SJCRH30 (cell line): ENCODE data around the gene ECEL1. TPM values are rescaled to one million over a fixed set of nuclear protein-coding genes. Genes with fewer than 3 reads are reported as not detected.

Experiments
- DNase-seq, 2 experiments: peaks; one replicate each; pipeline ENCODE4 v3.0.0-alpha.2; 2015 to 2020
- H3K27ac ChIP-seq: fragments of 250-450 bp; sonication (Bioruptor Pico); 2 replicates; pipeline ENCODE4 v1.5.1; 2020; ENCODE audit warnings: mild to moderate bottlenecking, moderate library complexity
- H3K27me3 ChIP-seq: fragments of 250-450 bp; sonication (Bioruptor Pico); 2 replicates; pipeline ENCODE4 v1.5.1; 2020; ENCODE audit warnings: mild to moderate bottlenecking, moderate library complexity
- H3K36me3 ChIP-seq: fragments of 250-450 bp; sonication (Bioruptor Pico); 2 replicates; pipeline ENCODE4 v1.5.1; 2020; ENCODE audit warnings: mild to moderate bottlenecking, moderate library complexity
- H3K4me1 ChIP-seq: fragments of 250-450 bp; sonication (Bioruptor Pico); 2 replicates; pipeline ENCODE4 v1.5.1; 2020; ENCODE audit warnings: mild to moderate bottlenecking, moderate library complexity
- H3K4me3 ChIP-seq: fragments of 250-450 bp; sonication (Bioruptor Pico); 2 replicates; pipeline ENCODE4 v1.5.1; 2020; ENCODE audit warnings: mild to moderate bottlenecking, moderate library complexity
- H3K9me3 ChIP-seq: fragments of 250-450 bp; sonication (Bioruptor Pico); replicated peaks from 2 replicates; pipeline ENCODE4 v1.5.1; 2020; ENCODE audit warnings: mild to moderate bottlenecking, moderate library complexity
- total RNA-seq: library from RNA; depleted of rRNA; stranded (reverse); fragments of >200 nt; shearing (Covaris generic); gene quantifications from 2 replicates; pipeline ENCODE4 v1.2.3, GENCODE V29; 2014; rRNA removed

The ECEL1 gene
- total RNA-seq, 1 experiment from 2014 or later = not detected

- H3K27me3 ChIP-seq = peaks cover 22% of the 10 kb centered on the region; the same call in 1 of the 2 replicates
- H3K36me3 ChIP-seq = no peaks in the 10 kb centered on the region
- no peak for DNase-seq
Observed at GRCh38 chr2:232432598-232433184, 54.9 kb downstream of the ECEL1 start.

GRCh38 chr2:232431705-232432590, 55.7 kb downstream of the ECEL1 start:
- H3K4me1 ChIP-seq = no peaks in the 10 kb centered on the region
- no peaks in the 10 kb centered on the region for H3K9me3 ChIP-seq
- no peaks in the 10 kb centered on the region for H3K36me3 ChIP-seq
- H3K4me3 ChIP-seq = no peak overlapping the region
- DNase-seq = no peak
- no peak overlapping the region for H3K27ac ChIP-seq
- peaks cover 18% of the 10 kb centered on the region for H3K27me3 ChIP-seq

More at GRCh38 chr2:232432598-232433184, 54.9 kb downstream of the ECEL1 start:
- Histone ChIP-seq H3K4me1 (no peaks in the 10 kb centered on the region), H3K9me3 (no peaks in the 10 kb centered on the region), H3K27ac (no peak overlapping the region), H3K4me3 (no peak overlapping the region)

Other genes with a start within 250 kb of the ECEL1 start
- gene ALPP, start 109.1 kb downstream of the ECEL1 start, total RNA-seq = 0.08 TPM in 1 of 2 replicates, not detected in the other
- gene ALPG, start 81.0 kb downstream of the ECEL1 start, total RNA-seq = not detected in 2 replicates
- gene ALPI, start 31.7 kb downstream of the ECEL1 start, total RNA-seq = not detected in 2 replicates
- gene PRSS56, start 32.6 kb upstream of the ECEL1 start, total RNA-seq = 0.38 and 0.48 TPM in 2 replicates
- 91.0 and 92.4 TPM in 2 replicates for gene CHRND, start 38.3 kb upstream of the ECEL1 start, total RNA-seq
- 25.2 and 36.6 TPM in 2 replicates for gene CHRNG, start 51.9 kb upstream of the ECEL1 start, total RNA-seq
- 10.2 and 13.5 TPM in 2 replicates for gene TIGD1, start 62.7 kb upstream of the ECEL1 start, total RNA-seq
- gene EIF4E2, start 62.9 kb upstream of the ECEL1 start, total RNA-seq = 168 and 180 TPM in 2 replicates
- 18.7 and 20.7 TPM in 2 replicates for gene EFHD1, start 145.8 kb upstream of the ECEL1 start, total RNA-seq
- gene GIGYF2, start 209.5 kb upstream of the ECEL1 start, total RNA-seq = 79.5 and 97.2 TPM in 2 replicates